Stimulated activated CD4-positive, alpha-beta T cell treated with anti-CD3 and anti-CD28 coated beads, TNF-alpha, amount 100 ng/mL, for 48 hours (primary cell): ENCODE results near the gene PROB1.
"Not testable (repeated sequence)": the region's sequence is repeated elsewhere in the genome, so short reads cannot be mapped to it uniquely, and the experiment has no call there.

Source experiments
- DNase-seq, 3 donors: peaks; one replicate each; pipeline ENCODE4 v3.0.0-alpha.2; 2020; ENCODE audit warnings: low read depth in 3 of 3

Gene PROB1

GRCh38 chr5:139392678-139393496, 2.0 kb downstream of the PROB1 start:
- DNase-seq = peak; percentile 75 to 86 (median 76)

GRCh38 chr5:139392324-139392677, 2.6 kb downstream of the PROB1 start:
- no peak for DNase-seq

GRCh38 chr5:139391570-139392323, 3.2 kb downstream of the PROB1 start:
- no peak for DNase-seq

- no peak for DNase-seq
Measured at GRCh38 chr5:139390639-139391569, 4.0 kb downstream of the PROB1 start.

- peak in 1 of 3 donors; percentile 40 for DNase-seq
Measured at GRCh38 chr5:139389701-139390638, 4.9 kb downstream of the PROB1 start, which contains the start of gene MZB1. Gene MZB1 (minus strand): TSS chr5:139389913. CDS start chr5:139389856, 57 bp downstream.

GRCh38 chr5:139388198-139388821, 6.6 kb downstream of the PROB1 start:
- no peak for DNase-seq

- no peak for DNase-seq
Measured at GRCh38 chr5:139387611-139388197, 7.2 kb downstream of the PROB1 start.

GRCh38 chr5:139386956-139387355, 7.9 kb downstream of the PROB1 start:
- not testable (repeated sequence) for DNase-seq

GRCh38 chr5:139386050-139386438, 8.9 kb downstream of the PROB1 start:
- no peak for DNase-seq

GRCh38 chr5:139385061-139386049, 9.5 kb downstream of the PROB1 start:
- DNase-seq = no peak

- DNase-seq = no peak
Measured at GRCh38 chr5:139384591-139385051, 10.3 kb downstream of the PROB1 start.

GRCh38 chr5:139383993-139384590, 10.8 kb downstream of the PROB1 start:
- DNase-seq = no peak

GRCh38 chr5:139383275-139383992, 11.5 kb downstream of the PROB1 start, which contains the start of gene SLC23A1:
Gene SLC23A1 (minus strand): TSS chr5:139383297. CDS start chr5:139383253, 44 bp downstream.
- DNase-seq = no peak

- DNase-seq = no peak
Measured at GRCh38 chr5:139382807-139383206, 12.1 kb downstream of the PROB1 start.

GRCh38 chr5:139381837-139382761, 12.8 kb downstream of the PROB1 start:
- DNase-seq = no peak
